Measurements from ENCODE around the gene ZC2HC1C.
"Not testable (repeated sequence)": the region's sequence is repeated elsewhere in the genome, so short reads cannot be mapped to it uniquely, and the experiment has no call there.

The ZC2HC1C gene

DNA sequence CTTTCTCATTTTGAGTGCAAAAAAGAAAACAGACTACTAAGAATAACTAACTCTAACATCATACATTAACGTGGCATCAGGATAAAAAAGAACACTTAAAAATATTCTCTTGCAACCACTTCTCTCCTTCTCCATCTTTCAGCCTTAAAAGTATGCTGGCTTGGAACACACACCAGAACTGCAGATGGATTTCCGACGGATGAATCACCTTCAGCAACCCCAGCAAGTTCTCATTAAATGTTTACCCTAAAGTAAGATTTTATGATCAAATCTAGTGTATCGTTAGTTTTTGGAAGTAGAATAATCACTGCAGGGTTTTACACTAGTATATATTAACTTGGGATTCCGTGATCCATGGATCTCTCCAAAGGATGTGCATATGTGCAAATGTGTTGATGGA, 56.2 kb downstream of the ZC2HC1C start:
- no peak for DNase-seq (ENCODE audit: low spot score)
- TF ChIP-seq, protein P1, sequence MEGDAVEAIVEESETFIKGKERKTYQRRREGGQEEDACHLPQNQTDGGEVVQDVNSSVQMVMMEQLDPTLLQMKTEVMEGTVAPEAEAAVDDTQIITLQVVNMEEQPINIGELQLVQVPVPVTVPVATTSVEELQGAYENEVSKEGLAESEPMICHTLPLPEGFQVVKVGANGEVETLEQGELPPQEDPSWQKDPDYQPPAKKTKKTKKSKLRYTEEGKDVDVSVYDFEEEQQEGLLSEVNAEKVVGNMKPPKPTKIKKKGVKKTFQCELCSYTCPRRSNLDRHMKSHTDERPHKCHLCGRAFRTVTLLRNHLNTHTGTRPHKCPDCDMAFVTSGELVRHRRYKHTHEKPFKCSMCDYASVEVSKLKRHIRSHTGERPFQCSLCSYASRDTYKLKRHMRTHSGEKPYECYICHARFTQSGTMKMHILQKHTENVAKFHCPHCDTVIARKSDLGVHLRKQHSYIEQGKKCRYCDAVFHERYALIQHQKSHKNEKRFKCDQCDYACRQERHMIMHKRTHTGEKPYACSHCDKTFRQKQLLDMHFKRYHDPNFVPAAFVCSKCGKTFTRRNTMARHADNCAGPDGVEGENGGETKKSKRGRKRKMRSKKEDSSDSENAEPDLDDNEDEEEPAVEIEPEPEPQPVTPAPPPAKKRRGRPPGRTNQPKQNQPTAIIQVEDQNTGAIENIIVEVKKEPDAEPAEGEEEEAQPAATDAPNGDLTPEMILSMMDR (IDR thresholded peaks at IDR 0.05; ENCODE audit: extremely low read depth, missing control alignments): no peak

DNA sequence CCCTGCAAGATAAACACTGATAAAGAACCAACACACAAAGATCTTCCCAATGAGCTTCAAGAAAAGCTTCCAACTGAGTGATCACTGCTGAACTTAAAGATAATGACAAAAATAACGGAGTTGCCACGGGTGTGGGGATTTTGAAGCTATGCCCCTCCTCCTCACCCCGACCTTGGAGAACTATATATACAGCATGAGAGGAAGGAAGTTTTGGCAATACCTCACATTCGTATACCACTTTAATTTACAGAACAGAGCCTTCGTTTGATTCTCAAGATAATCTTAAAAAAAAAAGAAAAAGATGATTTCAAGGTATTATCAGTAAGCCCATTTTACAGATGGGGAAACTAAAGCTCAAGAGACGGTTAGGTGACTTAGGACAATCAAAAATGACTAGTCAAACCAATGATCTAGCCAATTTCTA, 56.7 kb downstream of the ZC2HC1C start:
- TF ChIP-seq, protein P1 (IDR thresholded peaks at IDR 0.05; ENCODE audit: extremely low read depth, missing control alignments): no peak
- DNase-seq (ENCODE audit: low spot score): peak; percentile 41

DNA sequence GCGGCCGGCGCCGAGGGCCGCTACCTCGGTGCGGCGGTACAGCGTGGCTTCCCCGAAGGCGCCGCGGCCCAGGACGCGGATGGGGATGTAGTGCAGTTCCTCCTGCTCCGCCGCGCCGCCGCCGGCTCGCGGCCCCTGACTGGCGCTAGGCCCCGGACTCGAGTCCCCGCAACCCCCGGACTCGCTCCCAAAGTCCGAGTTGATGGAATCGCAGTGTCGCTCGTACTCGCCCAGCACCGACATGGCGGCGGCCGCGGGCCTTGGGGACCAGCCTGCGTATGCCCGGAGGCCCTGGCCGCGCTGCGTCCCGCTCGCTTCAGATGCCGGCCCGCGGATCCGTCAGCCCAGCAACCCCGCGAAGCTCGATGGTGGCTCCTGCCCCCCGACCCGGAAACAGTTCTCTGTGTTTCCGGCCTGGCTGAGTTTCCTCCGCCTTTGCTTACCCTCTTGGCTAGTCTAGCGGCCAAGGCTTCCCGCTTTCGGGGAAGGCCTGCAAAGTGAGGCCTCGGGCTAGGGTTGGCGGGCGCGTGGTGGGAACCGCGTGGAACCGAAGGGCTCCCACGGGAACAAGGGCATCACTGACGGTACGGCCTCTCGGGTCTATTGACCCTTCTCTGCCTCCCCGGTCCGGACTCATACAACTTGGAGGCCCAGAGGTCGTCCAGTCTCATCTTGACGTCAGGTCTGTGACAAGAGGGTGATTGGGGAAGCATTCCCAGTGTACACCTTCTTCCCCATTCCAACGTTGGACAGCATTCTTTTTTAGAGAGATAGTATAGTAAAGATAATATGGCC, 57.4 kb downstream of the ZC2HC1C start, which contains the start of gene NEK9:
TSS of gene NEK9 (minus strand) at position 370 of the 795 bp plus-strand sequence. CDS start at position 243, 127 bp downstream.
- peak; percentile 93 for DNase-seq (ENCODE audit: low spot score)
- TF ChIP-seq, protein P1 (IDR thresholded peaks at IDR 0.05; ENCODE audit: extremely low read depth, missing control alignments): no peak

DNA sequence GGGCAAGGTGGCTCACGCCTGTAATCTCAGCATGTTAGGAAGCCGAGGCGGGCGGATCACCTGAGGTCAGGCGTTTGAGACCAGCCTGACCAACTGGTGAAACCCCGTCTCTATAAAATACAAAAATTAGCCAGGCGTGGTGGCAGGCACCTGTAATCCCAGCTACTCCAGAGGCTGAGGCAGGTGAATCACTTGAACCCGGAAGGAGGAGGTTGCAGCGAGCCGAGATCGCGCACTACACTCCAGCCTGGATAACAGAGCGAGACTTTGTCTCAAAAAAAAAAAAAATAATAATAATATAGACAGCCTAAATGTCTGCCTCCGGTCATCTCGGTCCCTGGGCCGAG, 58.0 kb downstream of the ZC2HC1C start:
- DNase-seq (ENCODE audit: low spot score): not testable (repeated sequence)

DNA sequence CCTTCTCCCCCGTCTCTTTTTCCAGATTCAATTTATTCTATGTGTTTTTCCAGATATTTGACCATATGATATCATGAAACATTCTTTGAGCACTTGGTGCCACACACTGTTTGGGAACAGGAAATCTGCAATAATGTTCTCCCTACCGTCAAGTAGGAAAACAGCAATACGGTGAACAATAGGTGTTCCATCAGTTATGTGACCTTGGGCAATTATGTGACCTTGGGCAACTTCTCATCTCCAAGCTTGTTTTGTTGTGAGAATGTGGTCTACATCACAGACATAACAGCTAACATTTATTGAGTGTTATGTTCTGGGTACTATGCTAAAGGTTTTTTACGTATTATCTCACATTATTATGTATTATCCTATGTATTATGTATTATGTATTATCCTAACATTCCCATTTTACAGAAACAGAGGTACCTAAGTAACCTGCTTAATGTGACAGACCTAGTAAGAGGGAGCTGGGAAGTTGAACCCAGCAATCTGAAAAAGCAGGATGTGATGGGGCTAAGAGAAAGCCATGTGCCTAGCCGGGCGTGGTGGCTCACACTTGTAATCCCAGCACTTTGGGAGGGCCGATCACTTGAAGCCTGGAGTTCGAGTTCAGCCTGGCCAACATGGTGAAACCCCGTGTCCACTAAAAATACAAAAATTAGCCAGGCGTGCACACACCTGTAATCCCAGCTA, 58.6 kb downstream of the ZC2HC1C start:
- TF ChIP-seq, protein P1 (IDR thresholded peaks at IDR 0.05; ENCODE audit: extremely low read depth, missing control alignments): no peak
- no peak for DNase-seq (ENCODE audit: low spot score)

DNA sequence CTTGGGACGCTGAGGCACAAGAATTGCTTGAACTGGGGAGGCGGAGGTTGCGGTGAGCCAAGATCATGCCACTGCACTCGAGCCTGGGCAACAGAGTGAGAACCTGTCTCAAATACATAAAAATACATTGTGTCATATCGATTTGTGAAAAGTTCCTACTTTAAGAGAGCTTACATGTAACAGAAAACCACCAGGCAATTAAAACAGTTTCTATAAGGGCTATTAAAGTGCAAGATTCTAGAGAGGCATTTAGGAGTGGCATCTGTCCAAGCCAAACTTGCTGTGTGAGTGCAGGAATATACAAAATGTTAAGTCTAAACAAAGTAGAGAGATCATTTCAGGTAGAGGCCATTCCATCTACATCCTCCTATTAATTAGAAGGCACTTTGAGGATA, 59.2 kb downstream of the ZC2HC1C start:
- TF ChIP-seq, protein P1 (IDR thresholded peaks at IDR 0.05; ENCODE audit: extremely low read depth, missing control alignments): no peak
- no peak for DNase-seq (ENCODE audit: low spot score)
